Endothelial cell of umbilical vein (primary cell): ENCODE data around the gene HNRNPC. TPM values are rescaled to one million over a fixed set of nuclear protein-coding genes. Genes with fewer than 3 reads are reported as not detected.
"Not testable (repeated sequence)": the region's sequence is repeated elsewhere in the genome, so short reads cannot be mapped to it uniquely, and the experiment has no call there.

ENCODE experiments used
- BruUV-seq: library from RNA; stranded (reverse); fragments of 400-500 nt; replicated peaks from 2 replicates; lab custom pipeline; 2021; lab: Mats Ljungman, UMichigan
- CTCF ChIA-PET: fragments of 300-600, 350-600 bp; sonication (Branson Sonifier 250); formaldehyde crosslinking; loops from one replicate; lab custom pipeline; 2021; ENCODE audit warnings: antibody characterized with exemption, inconsistent platforms; lab: Charles Lee
- POLR2A ChIA-PET: fragments of 300-600, 350-600 bp; sonication (Branson Sonifier 250); formaldehyde crosslinking; loops from one replicate; lab custom pipeline; 2021; ENCODE audit warnings: antibody characterized with exemption, inconsistent platforms; lab: Charles Lee
- DNase-seq: peaks from one replicate; pipeline ENCODE4 v3.0.0-alpha.2; 2011; ENCODE audit warnings: low read depth, low spot score
- FAIRE-seq: peaks from 2 replicates; lab custom pipeline; 2011; peaks lifted over from hg19 to GRCh38; lab: Jason Lieb, UNC
- H2AFZ ChIP-seq: 2 replicates; pipeline ENCODE4 v1.6.0; 2012; ENCODE audit warnings: low read depth, low read length, control low read depth, inconsistent platforms
- H3K27ac ChIP-seq: 2 replicates; pipeline ENCODE4 v1.5.1; 2011; ENCODE audit warnings: low read depth, mild to moderate bottlenecking, control low read depth, low read length, moderate library complexity; ENCODE audit not compliant: insufficient read depth
- H3K27me3 ChIP-seq, 2 experiments: 2 replicates each; pipeline versions ENCODE4 v1.6.0 to v1.6.1; 2011; ENCODE audit warnings: low read length in 2 of 2, mixed read lengths in 1 of 2; ENCODE audit not compliant: control insufficient read depth in 2 of 2, insufficient read depth in 2 of 2
- H3K36me3 ChIP-seq, 2 experiments: 2 replicates in 1 of 2; 3 replicates in 1 of 2; pipeline ENCODE4 v1.5.1; 2011; ENCODE audit warnings: low read length in 2 of 2, mild to moderate bottlenecking in 1 of 2, moderate library complexity in 1 of 2; ENCODE audit not compliant: control insufficient read depth in 2 of 2, insufficient read depth in 2 of 2; ENCODE audit errors: extremely low read depth in 1 of 2
- H3K4me1 ChIP-seq: 3 replicates; pipeline ENCODE4 v1.5.1; 2011; ENCODE audit warnings: mild to moderate bottlenecking, low read length; ENCODE audit not compliant: control insufficient read depth, insufficient read depth; ENCODE audit errors: extremely low read depth
- H3K4me2 ChIP-seq: 2 replicates; pipeline ENCODE4 v1.6.1; 2011; ENCODE audit warnings: low read length, control low read depth, mixed read lengths; ENCODE audit not compliant: insufficient read depth
- H3K4me3 ChIP-seq, 3 experiments: fragments of 200-600 bp in 1 of 3; sonication (generic), shearing (Covaris generic) in 1 of 3; replicated peaks in 1 of 3; 2 replicates each; pipeline ENCODE4 v1.5.1; 2011 to 2016; ENCODE audit warnings: control low read depth in 3 of 3, low read length in 3 of 3, mild to moderate bottlenecking in 2 of 3, inconsistent platforms in 1 of 3, low read depth in 1 of 3, moderate library complexity in 1 of 3; ENCODE audit not compliant: insufficient read depth in 1 of 3
- H3K79me2 ChIP-seq: 2 replicates; pipeline ENCODE4 v1.6.0; 2012; ENCODE audit warnings: low read length, inconsistent platforms; ENCODE audit not compliant: control insufficient read depth, insufficient read depth
- H3K9ac ChIP-seq: replicated peaks from 2 replicates; pipeline ENCODE3; 2011; ENCODE audit warnings: low read length, control low read depth; ENCODE audit not compliant: insufficient read depth; ENCODE audit errors: extremely low read depth
- H3K9me1 ChIP-seq: replicated peaks from 3 replicates; pipeline ENCODE4 v1.6.0; 2011; ENCODE audit warnings: mild to moderate bottlenecking, low read length; ENCODE audit not compliant: control insufficient read depth, insufficient read depth; ENCODE audit errors: extremely low read depth
- H3K9me3 ChIP-seq: replicated peaks from 2 replicates; pipeline ENCODE4 v1.5.1; 2012; ENCODE audit warnings: low read length, inconsistent platforms; ENCODE audit not compliant: control insufficient read depth, insufficient read depth
- H4K20me1 ChIP-seq: replicated peaks from 2 replicates; pipeline ENCODE3; 2011; ENCODE audit warnings: mild to moderate bottlenecking, low read length; ENCODE audit not compliant: control insufficient read depth, insufficient read depth; ENCODE audit errors: extremely low read depth
- CTCF ChIP-seq, 2 donors: IDR thresholded peaks; 1 replicate in 1 of 2; 2 replicates in 1 of 2; pipeline ENCODE4 v1.5.1; 2011; ENCODE audit warnings: low read length in 2 of 2, mild to moderate bottlenecking in 2 of 2, moderate library complexity in 2 of 2, control low read depth in 1 of 2, inconsistent platforms in 1 of 2, low read depth in 1 of 2; ENCODE audit not compliant: insufficient read depth in 1 of 2; ENCODE audit errors: extremely low read depth in 1 of 2
- EZH2 ChIP-seq: IDR thresholded peaks from 2 replicates; pipeline ENCODE4 v1.6.1; 2012; ENCODE audit warnings: borderline replicate concordance, low read depth, mild to moderate bottlenecking, moderate library complexity, low read length, inconsistent platforms; ENCODE audit not compliant: severe bottlenecking
- FOS ChIP-seq: IDR thresholded peaks from 2 replicates; pipeline ENCODE4 v1.6.1; 2011; ENCODE audit warnings: mild to moderate bottlenecking, low read length, moderate library complexity, borderline replicate concordance; ENCODE audit not compliant: insufficient read depth
- GATA2 ChIP-seq: IDR thresholded peaks from 2 replicates; pipeline ENCODE4 v1.7.0; 2011; ENCODE audit warnings: low read depth, mild to moderate bottlenecking, moderate library complexity, mixed read lengths, low read length; ENCODE audit not compliant: insufficient read length, insufficient read depth
- JUN ChIP-seq: IDR thresholded peaks from 2 replicates; pipeline ENCODE4 v1.6.1; 2011; ENCODE audit warnings: borderline replicate concordance, low read depth; ENCODE audit not compliant: insufficient read length, insufficient read depth
- MYC ChIP-seq: IDR thresholded peaks from one replicate; pipeline ENCODE4 v1.6.1; 2011; ENCODE audit warnings: mild to moderate bottlenecking, low read depth, low read length
- POLR2A ChIP-seq: IDR thresholded peaks from 2 replicates; pipeline ENCODE4 v1.6.1; 2012; ENCODE audit warnings: low read depth, mild to moderate bottlenecking, control low read depth, low read length
- POLR2AphosphoS5 ChIP-seq: IDR thresholded peaks from 2 replicates; pipeline ENCODE4 v1.6.1; 2012; ENCODE audit warnings: low read depth, mild to moderate bottlenecking, control low read depth, low read length, moderate library complexity; ENCODE audit not compliant: insufficient read depth
- dilution Hi-C: fragments of 300-500 bp; cut with MboI; formaldehyde crosslinking; loops from one replicate; pipeline ENCODE4 v1.15.0; 2019; ENCODE audit warnings: low sequenced_read_pairs; ENCODE audit not compliant: extremely low pct_ligation_motif_present
- intact Hi-C: fragments of 100-400 bp; cut with micrococcal nuclease; formaldehyde crosslinking; loops from one replicate; pipeline ENCODE4 v1.10.0; 2022
- polyA plus RNA-seq, 4 experiments: library from polyadenylated mRNA; depleted of rRNA in 3 of 4; stranded (reverse) in 3 of 4; unstranded in 1 of 4; fragments of >200 nt; gene quantifications; 2 replicates each; pipeline versions ENCODE4 v1.2.1 to v1.2.3, GENCODE V29; 2011 to 2012; ENCODE audit warnings: missing spikeins in 1 of 4
- total RNA-seq: library from RNA; stranded (reverse); gene quantifications from 2 replicates; pipeline ENCODE4 v1.2.3, GENCODE V29; 2021
- TF ChIP-seq, protein P1 (sequence below): IDR thresholded peaks from 2 replicates; pipeline ENCODE4 v1.6.1; 2011; ENCODE audit not compliant: insufficient read depth, insufficient read length

Gene HNRNPC
- total and polyA plus RNA-seq, 2 donors (not counting 3 experiments of a cell fraction or from before 2014, with no cell fraction given): 531 to 674 TPM

DNA sequence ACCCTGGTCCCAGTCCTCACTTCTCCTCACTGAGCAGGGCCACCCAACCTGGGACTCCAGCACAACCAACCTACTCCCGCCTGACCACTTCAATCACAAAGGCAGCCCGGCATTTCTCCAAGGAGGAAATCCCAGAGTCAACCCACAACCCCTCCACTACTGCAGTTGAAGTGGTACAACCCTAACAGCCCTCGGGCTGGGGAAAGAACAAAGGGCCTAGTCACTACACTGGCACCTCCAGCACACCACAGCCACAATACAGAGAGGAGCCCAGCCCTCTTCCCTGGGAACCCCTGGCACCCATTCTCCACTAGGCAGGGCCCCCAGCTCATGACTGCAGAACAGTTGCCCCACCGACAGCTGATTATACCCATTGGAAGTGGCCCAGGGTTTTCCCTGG, 99.7 kb downstream of the HNRNPC start:
- no peak overlapping the region for H3K27ac ChIP-seq
- FAIRE-seq (no peak), DNase-seq (no peak)
- H3K9ac ChIP-seq: no peak overlapping the region
- intact Hi-C loops: no loop called here
- no peaks in the 10 kb centered on the region for H3K79me2 ChIP-seq
- H4K20me1 ChIP-seq: no peaks in the 10 kb centered on the region
- ChIA-PET POLR2A (no interaction called here), CTCF (no interaction called here)
- H3K4me3 ChIP-seq: no peak overlapping the region
- dilution Hi-C loops: no loop called here
- H3K9me1 ChIP-seq: no peaks in the 10 kb centered on the region
- no peaks in the 10 kb centered on the region for H3K36me3 ChIP-seq
- H2AFZ ChIP-seq: no peak overlapping the region
- H3K27me3 ChIP-seq: peaks cover 24 to 25% of the 10 kb centered on the region in 2 experiments
- H3K4me1 ChIP-seq: no peaks in the 10 kb centered on the region
- no peak overlapping the region for H3K4me2 ChIP-seq
- BruUV-seq: no TSS peak
- H3K9me3 ChIP-seq: no peaks in the 10 kb centered on the region
- no peak for TF ChIP-seq FOS
- no peak for TF ChIP-seq EZH2
- TF ChIP-seq MYC: no peak
- no peak for TF ChIP-seq POLR2A

DNA sequence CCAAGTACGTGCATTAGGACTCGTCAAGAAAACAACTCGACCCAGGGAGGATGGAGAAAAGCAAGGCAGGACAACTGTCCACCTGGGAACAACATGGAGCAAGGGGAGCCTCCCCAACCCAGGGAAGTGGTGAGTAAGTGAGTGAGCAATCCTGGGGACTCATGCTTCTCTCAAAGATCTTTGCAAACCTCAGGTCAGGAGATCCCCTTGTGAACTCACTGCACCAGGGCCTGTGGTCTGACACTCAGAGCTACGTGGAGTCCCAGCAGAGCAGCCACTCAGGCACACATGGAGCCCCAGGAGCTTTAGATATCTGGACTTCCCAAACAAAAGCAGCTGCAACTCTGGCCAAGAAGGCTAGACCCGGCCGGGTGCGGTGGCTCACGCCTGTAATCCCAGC, 101.2 kb downstream of the HNRNPC start:
- intact Hi-C loops (no loop called here), dilution Hi-C loops (no loop called here)
- CTCF ChIA-PET: no interaction called here
- no peak for FAIRE-seq
- Histone ChIP-seq H3K79me2 (no peaks in the 10 kb centered on the region), H4K20me1 (no peaks in the 10 kb centered on the region), H3K9me3 (no peaks in the 10 kb centered on the region), H3K9ac (no peak overlapping the region), H2AFZ (no peak overlapping the region), H3K9me1 (no peaks in the 10 kb centered on the region), H3K4me3 (no peak overlapping the region), H3K27me3 (peaks cover 24 to 27% of the 10 kb centered on the region in 2 experiments), H3K4me1 (no peaks in the 10 kb centered on the region), H3K4me2 (no peak overlapping the region), H3K27ac (no peak overlapping the region), H3K36me3 (no peaks in the 10 kb centered on the region)
- no TSS peak for BruUV-seq
- POLR2A ChIA-PET: no interaction called here
- TF ChIP-seq FOS: no peak
- TF ChIP-seq JUN: no peak
- no peak for TF ChIP-seq MYC
- TF ChIP-seq, protein P1, sequence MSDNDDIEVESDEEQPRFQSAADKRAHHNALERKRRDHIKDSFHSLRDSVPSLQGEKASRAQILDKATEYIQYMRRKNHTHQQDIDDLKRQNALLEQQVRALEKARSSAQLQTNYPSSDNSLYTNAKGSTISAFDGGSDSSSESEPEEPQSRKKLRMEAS: no peak
- no peak for TF ChIP-seq POLR2AphosphoS5
- no peak for TF ChIP-seq CTCF (IDR thresholded peaks at IDR 0.05; ENCODE audit: extremely low read depth in 1 of 2, insufficient read depth in 1 of 2, low read depth in 1 of 2, low read length in 2 of 2)
- no peak for TF ChIP-seq GATA2
- TF ChIP-seq POLR2A: no peak
- TF ChIP-seq EZH2: no peak
- DNase-seq: no peak

DNA sequence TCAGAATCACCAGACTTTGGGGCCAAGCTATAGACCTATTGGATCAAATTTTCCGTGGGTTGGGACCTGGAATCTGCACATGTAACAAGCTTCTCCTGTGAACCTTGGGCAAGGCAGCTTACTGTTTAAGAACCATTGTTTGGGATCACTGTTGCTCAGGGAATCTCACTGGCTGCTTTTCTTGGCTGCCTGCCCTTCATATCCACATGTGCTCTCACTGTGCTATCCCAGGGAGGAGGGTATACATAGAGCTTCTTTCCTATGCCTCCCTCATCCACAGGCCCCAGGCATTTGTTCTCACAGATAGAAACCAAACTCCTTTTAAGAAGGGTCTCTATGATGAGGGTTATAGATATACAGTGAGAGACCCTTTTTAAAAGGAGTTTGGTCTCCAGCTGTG, 103.6 kb downstream of the HNRNPC start:
- intact Hi-C loops, H3K4me2 ChIP-seq, H3K9ac ChIP-seq, H2AFZ ChIP-seq, H3K4me3 ChIP-seq, H3K9me3 ChIP-seq, POLR2A ChIA-PET, CTCF ChIA-PET, H4K20me1 ChIP-seq, H3K36me3 ChIP-seq, H3K9me1 ChIP-seq, H3K79me2 ChIP-seq, dilution Hi-C loops, H3K4me1 ChIP-seq, H3K27ac ChIP-seq, BruUV-seq: not testable (repeated sequence)
- peak; percentile 54 for FAIRE-seq
- peak; percentile 1 for DNase-seq
- H3K27me3 ChIP-seq: peaks cover 24 to 26% of the 10 kb centered on the region in 2 experiments
